ENCODE measurements around the gene PAX5.
"Not testable (repeated sequence)": the region's sequence is repeated elsewhere in the genome, so short reads cannot be mapped to it uniquely, and the experiment has no call there.

PAX5 gene

DNA sequence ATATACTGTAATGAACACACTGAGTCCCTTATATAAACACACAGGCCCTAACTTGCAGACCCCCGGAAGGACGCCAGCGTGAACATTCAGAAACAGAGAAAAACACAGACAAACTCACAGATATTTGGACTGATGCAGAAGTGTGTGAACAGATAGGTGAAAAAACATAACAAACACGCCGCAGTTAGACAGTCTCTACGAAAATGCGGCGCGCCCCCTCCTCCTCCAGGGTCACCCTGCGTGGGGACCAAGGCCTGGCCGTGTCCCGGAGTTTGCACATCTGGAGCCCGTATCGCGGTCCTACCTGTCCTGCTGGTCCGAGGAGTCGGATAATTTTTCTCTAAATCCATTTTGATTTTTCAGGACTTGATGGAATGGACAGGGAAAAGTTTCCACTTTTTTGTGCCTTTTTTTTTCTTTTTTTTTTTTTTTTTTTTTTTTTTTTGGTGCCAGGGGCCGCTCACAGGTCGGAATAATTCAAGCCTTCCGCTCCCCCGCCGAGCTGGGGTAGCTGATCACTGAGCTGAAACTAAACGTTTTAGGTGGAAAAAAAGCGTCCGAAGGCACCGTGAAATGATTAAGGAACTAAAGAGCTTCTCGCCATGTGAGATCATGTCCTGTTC is at the start of gene PAX5:
Gene PAX5 (minus strand): TSS at position 587 of the 623 bp plus-strand sequence. CDS start 237 bp downstream, at position 350.
- in situ Hi-C loops (cut with HindIII; ENCODE audit: low sequenced_read_pairs), result no loop called here

DNA sequence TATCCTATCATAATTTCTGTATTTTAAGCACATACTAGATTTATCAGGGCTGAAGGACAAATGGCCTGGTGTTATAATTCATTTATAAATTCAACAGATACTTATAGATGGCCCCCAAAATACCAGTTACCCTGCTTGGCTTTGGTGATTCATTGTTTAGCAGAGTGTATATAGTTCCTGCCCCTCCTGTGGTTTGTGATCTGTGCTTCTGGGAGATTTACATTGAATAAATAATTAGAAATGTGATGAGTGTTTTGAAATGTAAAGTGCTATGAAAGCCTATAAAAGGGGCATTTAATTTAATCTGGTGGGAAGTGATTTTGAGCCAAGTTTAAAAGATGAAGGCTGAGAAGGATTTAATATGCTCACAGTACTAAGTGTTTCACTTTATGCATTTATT is 49.6 kb upstream of the PAX5 start:
- in situ Hi-C loops (cut with HindIII; ENCODE audit: low sequenced_read_pairs), result no loop called here

DNA sequence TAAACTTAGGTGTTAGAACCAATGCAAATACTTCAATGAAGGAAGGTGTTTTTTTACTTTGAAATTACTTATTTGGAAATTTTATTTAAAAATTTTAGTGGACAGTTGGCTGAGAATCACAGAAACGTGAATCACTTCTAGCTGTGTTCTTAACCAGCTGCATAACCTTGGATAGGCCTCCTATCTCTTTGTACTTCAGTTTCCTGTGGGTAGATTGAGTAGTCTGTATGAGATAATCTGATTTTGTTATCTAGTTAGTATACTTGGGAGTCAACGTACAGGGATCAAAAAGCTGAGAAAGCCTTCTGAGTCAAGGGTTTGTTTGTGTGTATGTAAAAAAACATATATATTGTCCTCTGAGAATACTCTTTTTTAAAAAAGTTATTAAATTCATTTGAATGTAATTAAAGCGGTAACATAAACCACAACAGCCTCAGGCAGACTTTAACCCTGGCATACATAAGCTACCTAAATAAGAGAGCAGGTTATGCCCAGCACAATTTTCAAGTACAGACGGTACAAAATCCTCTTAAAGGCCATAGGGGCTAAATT is 48.2 kb upstream of the PAX5 start:
- in situ Hi-C loops (cut with HindIII; ENCODE audit: low sequenced_read_pairs), result no loop called here

DNA sequence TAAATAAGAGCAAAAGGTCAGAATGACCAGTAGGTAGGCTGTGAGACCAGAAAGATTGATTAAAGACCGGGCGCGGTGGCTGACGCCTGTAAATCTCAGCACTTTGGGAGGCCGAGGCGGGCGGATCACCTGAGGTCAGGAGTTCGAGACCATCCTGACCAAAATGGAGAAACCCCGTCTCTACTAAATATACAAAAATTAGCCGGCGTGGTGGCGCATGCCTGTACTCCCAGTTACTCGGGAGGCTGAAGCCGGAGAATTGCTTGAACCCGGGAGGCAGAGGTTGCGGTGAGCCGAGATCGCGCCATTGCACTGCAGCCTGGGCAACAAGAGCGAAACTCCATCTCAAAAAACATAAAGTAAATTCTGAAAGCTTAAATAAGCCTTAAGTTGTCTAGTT is 47.4 kb upstream of the PAX5 start:
- in situ Hi-C loops (cut with HindIII; ENCODE audit: low sequenced_read_pairs), result not testable (repeated sequence)

DNA sequence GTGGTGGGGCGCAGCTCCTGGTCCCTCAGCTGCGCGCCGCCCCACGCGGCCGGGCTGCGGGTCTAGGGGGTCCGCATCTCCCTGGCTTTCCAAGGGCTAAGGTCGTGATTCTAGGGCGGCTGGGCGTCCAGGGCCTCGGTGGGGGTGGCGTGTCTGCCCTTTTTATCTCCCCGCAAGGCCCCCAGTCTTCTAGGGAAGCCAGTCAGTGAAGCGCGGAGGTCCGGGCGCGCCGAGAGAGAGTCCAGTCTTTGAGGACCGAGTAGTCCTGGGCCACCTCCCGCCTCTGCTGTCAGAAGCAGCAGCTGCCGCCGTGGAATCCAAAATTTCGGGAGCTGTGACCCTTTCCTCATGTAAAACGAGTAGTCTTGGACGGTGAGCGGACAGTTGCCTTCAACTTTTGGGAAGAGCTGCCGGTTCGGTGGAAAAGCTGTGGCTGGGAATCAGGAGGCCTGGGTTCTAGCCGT is 46.1 kb upstream of the PAX5 start:
- in situ Hi-C loops (cut with HindIII; ENCODE audit: low sequenced_read_pairs), result not testable (repeated sequence)

DNA sequence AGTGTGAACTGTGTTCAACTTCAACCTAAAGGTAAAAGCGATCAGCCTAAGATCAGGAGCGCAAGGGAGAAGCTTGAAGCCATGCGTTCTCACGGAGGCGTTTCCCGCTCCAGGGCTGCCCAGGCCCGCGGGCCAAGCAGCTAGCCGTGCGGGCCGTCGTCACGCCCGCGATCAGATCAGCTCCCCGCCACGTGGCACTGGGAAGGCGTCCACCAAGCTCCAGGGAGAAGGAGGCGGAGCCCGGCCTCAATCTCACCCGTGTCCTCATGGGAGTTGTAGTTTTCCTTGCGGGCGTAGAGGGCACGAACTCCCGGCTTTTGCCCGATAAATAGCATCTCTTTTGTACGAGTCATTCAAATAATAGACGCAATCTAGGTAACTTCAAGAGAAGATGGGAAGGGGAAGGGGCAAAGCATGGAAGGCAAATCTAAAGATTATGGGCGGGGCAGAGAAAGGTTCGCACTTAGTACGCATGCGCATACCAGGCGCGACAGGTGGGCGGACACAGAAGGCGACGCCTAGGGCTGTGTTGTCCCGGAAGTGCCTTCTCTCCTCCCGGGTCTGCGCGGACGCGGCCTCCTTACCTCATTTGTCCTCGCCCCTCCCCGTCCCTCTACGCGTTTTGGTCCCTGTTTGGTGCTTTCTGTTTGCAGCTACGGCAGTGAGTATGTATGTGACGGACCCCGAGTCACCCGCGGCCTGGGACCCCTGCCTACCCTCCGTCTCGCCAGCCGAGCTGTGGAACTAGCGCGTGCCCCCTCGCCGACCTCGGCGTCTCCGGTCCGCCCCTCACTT is 45.5 kb upstream of the PAX5 start:
- in situ Hi-C loops (cut with HindIII; ENCODE audit: low sequenced_read_pairs), result no loop called here

DNA sequence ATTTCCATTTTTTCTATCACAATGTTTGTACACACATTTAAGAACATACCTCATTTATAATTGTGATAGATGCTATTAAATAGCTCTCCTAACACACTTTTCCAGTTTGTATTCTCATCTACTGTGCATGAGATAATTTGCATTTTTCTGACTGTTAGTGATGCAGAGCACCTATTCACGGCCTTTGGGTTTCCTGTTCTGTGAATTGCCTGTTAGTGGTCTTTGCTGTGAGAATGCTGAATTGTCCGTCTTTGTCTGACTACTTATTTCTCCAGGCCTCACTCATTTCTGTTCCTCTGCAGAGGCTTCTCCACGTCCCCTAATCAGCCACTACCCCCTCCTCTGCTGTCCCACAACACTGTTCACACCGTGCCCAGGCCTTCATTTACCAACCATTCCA is 40.7 kb upstream of the PAX5 start:
- in situ Hi-C loops (cut with HindIII; ENCODE audit: low sequenced_read_pairs), result not testable (repeated sequence)

DNA sequence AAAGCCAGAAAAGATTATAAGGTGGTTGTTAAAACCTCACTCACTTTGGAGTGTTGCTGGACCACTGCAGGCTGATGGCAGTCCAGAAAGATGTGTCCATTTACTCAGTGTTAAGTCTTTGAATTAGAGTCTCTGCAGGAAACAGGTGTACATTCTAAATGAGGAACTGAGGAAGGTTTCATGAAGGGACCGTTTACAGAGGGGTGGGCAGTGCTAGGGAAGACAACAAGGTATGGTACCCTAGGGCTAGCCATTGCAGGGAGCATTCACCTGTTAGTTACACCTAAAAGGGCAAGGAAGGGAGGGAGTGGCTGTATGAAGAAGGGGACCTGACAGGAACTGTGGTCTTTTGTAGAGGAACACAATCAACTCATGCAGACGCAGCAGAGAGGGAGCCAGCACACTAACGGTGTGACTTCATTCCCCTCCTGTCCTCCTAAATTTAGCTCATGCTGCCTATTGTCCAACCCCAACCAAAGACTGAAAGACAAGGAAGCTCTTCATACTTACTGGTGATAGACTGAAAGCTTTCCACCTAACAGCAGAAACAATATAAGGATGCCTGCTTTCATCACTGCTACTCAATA is 32.2 kb upstream of the PAX5 start:
- in situ Hi-C loops (cut with HindIII; ENCODE audit: low sequenced_read_pairs), result no loop called here

DNA sequence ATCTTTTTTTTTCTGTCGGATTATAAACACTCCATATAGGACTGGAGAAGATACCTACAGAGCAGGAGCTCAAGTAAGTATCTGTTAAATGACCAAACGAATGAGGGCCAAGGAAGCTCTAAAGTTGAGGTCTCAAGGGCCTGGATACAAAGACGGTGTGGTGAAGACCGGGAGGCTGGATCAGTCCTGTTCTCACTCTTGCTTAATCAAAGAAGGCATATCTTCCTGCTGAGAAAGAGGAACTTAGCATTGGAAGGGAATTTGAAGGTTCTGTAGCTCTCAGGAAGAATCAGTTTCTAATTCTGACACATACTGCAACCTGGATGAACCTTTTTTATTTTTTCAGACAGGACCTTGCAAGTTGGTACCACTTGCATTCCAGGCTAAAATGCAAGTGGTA is 28.3 kb upstream of the PAX5 start:
- in situ Hi-C loops (cut with HindIII; ENCODE audit: low sequenced_read_pairs), result no loop called here

DNA sequence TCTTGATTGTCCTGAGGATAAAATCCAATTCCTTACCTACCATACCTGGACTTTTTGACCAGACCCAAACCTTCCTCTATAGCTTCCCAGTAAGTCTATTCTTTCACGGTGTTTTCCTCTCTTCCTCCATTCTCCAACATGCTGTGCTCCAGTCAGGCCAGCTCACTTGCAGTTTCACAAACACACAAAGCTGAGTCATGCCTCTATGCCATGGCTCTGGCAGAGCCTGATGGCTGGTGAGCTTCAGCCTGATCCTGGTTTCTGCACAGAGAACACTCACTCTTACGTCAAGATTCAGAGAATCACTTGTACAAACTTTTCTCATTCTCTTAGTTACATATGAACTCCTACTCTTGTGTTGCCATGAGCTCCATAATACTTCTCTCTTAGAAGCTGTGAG is 27.7 kb upstream of the PAX5 start:
- in situ Hi-C loops (cut with HindIII; ENCODE audit: low sequenced_read_pairs), result no loop called here

DNA sequence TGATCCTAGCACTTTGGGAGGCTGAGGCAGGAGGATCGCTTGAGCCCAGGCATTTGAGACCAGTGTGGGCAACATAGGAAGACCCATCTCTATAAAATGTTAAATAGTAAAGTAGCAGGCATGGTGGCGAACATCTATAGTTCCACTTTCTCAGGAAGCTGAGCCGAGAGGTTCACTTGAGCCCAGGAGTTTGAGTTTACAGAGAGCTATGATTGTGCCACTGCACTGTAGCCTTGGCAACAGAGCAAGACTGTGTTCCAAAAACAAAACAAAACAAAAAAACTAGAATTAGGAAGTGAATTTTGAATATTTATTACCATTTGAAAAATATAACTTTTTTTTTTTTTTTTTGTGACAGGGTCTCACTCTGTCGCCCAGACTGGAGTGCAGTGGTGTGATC is 26.8 kb upstream of the PAX5 start:
- in situ Hi-C loops (cut with HindIII; ENCODE audit: low sequenced_read_pairs), result no loop called here

DNA sequence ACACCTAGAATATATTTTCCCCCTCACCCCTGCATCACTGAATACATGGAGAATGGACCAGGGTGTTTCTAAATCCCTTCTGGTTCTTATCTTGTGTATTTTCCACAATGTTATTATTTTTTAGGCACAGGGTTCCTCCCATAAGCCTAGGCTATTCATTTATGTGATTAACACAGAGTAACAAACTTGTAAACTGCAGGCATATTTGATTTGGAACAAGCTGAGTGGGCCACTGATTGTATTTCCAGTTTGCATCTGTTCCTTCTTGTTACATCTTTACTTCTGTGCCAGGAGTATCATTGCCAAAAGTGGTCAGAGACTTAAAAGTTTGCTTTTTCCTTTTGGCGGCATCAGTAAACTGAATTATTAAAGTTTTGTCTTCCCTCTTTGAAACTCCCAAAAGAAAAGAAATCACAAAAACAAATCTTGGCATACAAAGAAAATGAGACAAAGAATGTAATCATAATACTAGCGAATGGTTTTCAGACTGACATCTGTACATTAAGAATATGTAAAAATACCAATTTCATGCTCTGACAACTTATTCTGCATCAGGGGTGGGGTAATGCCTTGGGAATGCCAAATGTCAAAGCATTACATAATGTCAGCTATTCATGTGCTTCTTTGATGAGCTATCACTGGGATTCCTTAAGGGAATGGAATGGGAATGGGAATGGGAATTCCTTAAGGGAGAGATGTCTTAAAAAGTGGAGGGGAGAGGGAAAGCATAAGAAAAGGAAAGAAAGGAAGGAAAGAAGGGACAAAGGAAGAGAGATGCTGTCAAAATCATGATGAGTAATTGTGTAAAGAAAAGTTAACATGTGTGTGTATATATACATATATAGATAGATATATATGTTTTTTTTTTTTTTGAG is 22.2 kb upstream of the PAX5 start:
- in situ Hi-C loops (cut with HindIII; ENCODE audit: low sequenced_read_pairs), result no loop called here

DNA sequence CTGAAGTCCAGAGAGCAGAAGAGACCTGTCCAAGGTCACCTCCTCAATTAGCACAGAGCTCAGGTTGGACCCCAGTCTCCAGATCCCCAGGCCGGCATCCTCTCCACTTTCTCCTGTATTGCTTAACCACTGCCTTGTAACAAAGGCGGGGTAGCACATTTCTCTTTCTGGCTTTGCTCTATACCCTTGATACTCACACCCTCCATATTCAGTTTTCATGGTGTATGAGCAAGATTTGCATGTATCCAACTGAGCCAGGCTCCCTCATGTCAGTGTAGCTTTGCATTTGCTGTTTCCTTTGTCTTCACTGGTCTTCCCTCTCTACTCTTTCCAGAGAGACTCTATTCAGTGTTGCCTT is 20.3 kb upstream of the PAX5 start:
- in situ Hi-C loops (cut with HindIII; ENCODE audit: low sequenced_read_pairs), result not testable (repeated sequence)

DNA sequence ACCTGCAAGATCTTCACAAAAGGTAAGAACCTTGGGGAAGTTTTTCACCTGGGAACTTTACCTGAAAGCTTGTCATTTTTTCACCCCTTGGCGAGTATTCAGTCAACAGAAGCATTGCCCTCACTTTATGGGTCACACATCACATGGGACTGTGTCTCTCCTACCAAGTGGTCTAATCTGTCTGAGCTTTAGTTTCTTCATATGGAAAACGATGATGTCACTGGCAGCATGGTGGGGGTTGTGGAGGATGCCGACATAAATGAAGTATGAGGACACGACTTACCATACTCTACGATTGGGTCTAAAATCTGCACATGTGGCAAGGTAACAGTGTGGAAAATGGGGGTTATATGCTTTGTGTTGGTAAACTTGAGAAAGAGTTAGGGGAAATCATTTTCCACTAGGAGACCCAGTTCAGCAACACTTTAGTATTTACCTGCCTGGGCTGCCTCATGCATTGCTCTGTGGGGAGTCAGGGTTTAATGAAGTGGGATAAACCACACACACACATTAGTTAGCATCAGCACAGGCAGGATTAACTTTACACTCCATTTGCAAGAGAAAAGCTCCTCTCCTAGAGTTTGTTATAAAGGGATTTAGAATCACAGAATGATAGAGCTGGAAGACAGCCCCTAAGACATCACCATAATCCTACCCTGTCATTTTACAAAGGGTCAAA is 19.8 kb upstream of the PAX5 start:
- in situ Hi-C loops (cut with HindIII; ENCODE audit: low sequenced_read_pairs), result no loop called here

DNA sequence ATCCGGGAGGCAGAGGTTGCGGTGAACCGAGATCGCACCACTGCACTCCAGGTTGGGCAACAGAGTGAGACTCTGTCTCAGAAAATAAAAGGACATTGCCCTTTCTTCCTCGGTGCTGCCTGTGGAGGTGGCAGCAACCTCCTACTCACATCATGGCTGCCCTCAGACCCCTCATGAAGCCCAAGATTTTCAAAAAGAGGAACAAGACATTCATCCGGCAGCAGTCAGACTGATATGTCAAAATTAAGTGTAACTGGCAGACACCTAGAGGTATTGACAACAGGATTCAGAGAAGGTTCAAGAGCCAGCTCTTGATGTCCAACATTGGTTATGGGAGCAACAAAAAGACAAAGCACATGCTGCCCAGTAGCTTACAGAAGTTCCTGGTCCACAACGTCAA is 12.6 kb upstream of the PAX5 start:
- in situ Hi-C loops (cut with HindIII; ENCODE audit: low sequenced_read_pairs), result no loop called here

DNA sequence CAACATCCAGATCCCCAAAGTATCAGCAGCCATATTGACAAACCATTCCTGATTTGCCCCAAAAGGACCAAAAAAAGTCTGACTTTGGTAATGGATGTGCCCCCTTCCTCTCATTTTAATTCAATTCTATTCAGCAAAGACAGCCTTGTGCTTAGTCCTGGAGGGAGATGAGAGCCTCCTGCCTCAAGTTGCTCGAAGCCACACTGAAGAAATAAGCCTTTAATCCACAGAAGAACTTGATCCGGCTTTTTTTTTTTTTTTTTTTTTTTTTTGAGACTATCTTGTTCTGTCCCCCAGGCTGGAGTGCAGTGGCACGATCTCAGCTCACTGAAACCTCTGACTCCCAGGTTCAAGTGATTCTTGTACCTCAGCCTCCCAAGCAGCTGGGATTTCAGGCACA is 8.4 kb upstream of the PAX5 start:
- in situ Hi-C loops (cut with HindIII; ENCODE audit: low sequenced_read_pairs), result no loop called here

DNA sequence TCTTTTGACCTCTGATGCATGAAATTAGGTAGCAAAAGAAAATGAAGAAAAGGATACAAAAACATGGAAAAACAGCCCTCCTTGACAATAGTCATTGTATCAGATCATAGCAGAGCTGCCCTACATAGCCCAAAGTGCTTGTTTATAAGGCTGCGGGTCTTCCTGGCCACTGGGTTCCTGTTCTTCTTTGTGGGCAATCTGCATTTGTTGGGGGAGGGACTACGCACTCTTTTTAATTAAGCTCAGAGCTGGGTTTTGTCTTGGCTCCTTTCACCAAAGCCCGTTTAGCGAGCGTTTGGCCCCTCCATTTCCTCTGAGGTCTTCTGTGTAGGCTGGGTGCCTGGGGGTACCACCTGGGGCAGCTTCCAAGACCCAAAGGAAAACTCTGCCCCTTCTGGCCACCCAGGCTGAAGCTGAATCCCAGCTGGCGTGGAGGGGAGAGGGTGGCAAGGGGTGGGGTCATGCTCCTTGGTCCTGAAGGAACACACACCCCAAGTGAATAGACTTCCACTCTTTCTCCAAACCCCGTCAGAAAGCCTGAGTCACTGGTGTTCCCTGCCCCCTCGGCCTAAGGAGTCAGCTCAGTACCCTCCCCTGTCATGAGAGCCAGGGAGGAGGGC is 6.5 kb upstream of the PAX5 start:
- in situ Hi-C loops (cut with HindIII; ENCODE audit: low sequenced_read_pairs), result no loop called here

DNA sequence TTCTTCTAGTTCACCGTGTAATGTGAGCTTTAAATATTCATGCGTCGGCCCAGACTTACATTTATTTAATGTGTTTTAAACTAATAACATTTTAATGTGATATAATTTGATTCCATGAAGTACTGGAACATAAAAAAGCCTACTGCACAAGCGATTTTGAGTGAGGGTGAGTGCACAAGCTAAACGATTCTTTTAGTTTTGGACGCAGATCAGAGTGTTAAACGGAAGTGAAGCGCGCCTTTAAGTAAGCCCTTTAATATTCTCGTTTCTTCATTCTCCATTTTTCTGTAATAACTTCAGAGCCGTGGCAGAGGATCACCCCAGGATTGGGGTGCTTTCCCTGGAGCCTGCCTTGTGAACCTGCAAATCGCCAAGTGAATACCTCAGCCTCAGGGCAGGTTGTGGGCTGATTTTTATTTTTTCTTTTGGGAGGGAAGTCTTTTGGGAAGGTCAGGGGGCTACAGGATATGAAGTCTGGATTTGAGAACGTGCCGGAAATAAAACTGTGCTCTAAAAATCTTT is 4.9 kb upstream of the PAX5 start:
- in situ Hi-C loops (cut with HindIII; ENCODE audit: low sequenced_read_pairs), result no loop called here

DNA sequence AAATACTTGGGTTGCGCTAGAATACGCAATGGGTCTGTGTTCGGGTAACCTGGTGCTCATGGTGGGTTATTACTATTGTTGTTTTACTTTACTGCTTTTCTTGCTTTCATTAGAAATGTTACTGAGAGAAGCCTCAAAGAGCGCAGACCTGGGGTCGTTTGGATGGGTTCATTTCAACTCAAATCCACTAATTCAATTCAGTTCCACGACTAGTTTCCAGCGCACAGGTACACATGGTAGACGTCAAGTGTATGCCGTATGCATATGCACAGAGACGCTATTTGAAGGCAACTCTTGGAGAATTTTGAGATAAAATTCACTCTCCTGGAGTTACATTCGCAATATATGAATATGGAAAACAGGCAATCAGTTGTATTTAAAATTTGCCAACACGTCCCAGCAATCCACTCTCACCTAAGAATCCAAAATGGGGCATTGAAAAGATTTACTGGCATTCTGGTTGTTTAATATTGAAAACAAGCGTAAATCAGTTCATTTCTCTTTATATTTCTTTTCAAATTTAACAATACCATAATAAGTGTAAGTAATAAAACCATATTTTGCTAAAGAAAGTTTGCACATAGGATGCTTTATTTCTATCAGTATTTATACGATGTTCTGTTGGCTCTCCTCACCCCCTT is 4.4 kb upstream of the PAX5 start:
- in situ Hi-C loops (cut with HindIII; ENCODE audit: low sequenced_read_pairs), result no loop called here

Data from endothelial cell of hepatic sinusoid (primary cell).